ENCODE data around the gene ASB4. TPM values are rescaled to one million over a fixed set of nuclear protein-coding genes. Genes with fewer than 3 reads are reported as not detected.
A peak's percentile ranks its signal among the peaks of the same experiment; 100 is the strongest.
"Not testable (repeated sequence)": the region's sequence is repeated elsewhere in the genome, so short reads cannot be mapped to it uniquely, and the experiment has no call there.

The ASB4 gene
- total RNA-seq, 1 donor from 2014 or later = 24.0 TPM

GRCh38 chr7:95501261-95501832 lies 15.6 kb downstream of the ASB4 start:
- Histone ChIP-seq H3K9ac (ENCODE audit: low read depth in 1 of 3, low read length in 3 of 3) (no peak overlapping the region), H3K36me3 (ENCODE audit: control insufficient read depth in 3 of 3, insufficient read depth in 3 of 3, low read length in 3 of 3) (peaks cover 0 to 9% (median 0%) of the 10 kb centered on the region in 3 donors), H3K27me3 (ENCODE audit: control insufficient read depth in 3 of 3, insufficient read depth in 3 of 3, low read length in 3 of 3) (no peaks in the 10 kb centered on the region), H3K4me3 (ENCODE audit: low read length in 3 of 3) (no peak overlapping the region), H3K9me3 (ENCODE audit: control insufficient read depth in 3 of 3, low read length in 3 of 3) (no peaks in the 10 kb centered on the region), H3K27ac (ENCODE audit: low read depth, low read length) (no peak overlapping the region), H3K4me1 (ENCODE audit: control insufficient read depth in 3 of 3, insufficient read depth in 3 of 3, low read length in 3 of 3) (peaks cover 0 to 7% (median 4%) of the 10 kb centered on the region in 3 donors)

GRCh38 chr7:95502403-95502802 lies 16.7 kb downstream of the ASB4 start:
- Histone ChIP-seq H3K9ac (ENCODE audit: low read depth in 1 of 3, low read length in 3 of 3) (no peak overlapping the region), H3K27ac (ENCODE audit: low read depth, low read length) (no peak overlapping the region), H3K36me3 (ENCODE audit: control insufficient read depth in 3 of 3, insufficient read depth in 3 of 3, low read length in 3 of 3) (peaks cover 0 to 4% (median 0%) of the 10 kb centered on the region in 3 donors), H3K4me1 (ENCODE audit: control insufficient read depth in 3 of 3, insufficient read depth in 3 of 3, low read length in 3 of 3) (peaks cover 0 to 7% (median 4%) of the 10 kb centered on the region in 3 donors), H3K4me3 (ENCODE audit: low read length in 3 of 3) (no peak overlapping the region), H3K9me3 (ENCODE audit: control insufficient read depth in 3 of 3, low read length in 3 of 3) (no peaks in the 10 kb centered on the region), H3K27me3 (ENCODE audit: control insufficient read depth in 3 of 3, insufficient read depth in 3 of 3, low read length in 3 of 3) (no peaks in the 10 kb centered on the region)

- Histone ChIP-seq H3K9me3 (ENCODE audit: control insufficient read depth in 3 of 3, low read length in 3 of 3) (no peaks in the 10 kb centered on the region), H3K36me3 (ENCODE audit: control insufficient read depth in 3 of 3, insufficient read depth in 3 of 3, low read length in 3 of 3) (no peaks in the 10 kb centered on the region), H3K4me1 (ENCODE audit: control insufficient read depth in 3 of 3, insufficient read depth in 3 of 3, low read length in 3 of 3) (peaks cover 0 to 7% (median 4%) of the 10 kb centered on the region in 3 donors), H3K9ac (ENCODE audit: low read depth in 1 of 3, low read length in 3 of 3) (no peak overlapping the region), H3K4me3 (ENCODE audit: low read length in 3 of 3) (no peak overlapping the region), H3K27ac (ENCODE audit: low read depth, low read length) (no peak overlapping the region), H3K27me3 (ENCODE audit: control insufficient read depth in 3 of 3, insufficient read depth in 3 of 3, low read length in 3 of 3) (no peaks in the 10 kb centered on the region)
These were observed 17.8 kb downstream of the ASB4 start for GRCh38 chr7:95503271-95504131.

GRCh38 chr7:95504132-95504588 lies 18.4 kb downstream of the ASB4 start:
- H3K4me3 ChIP-seq (ENCODE audit: low read length in 3 of 3); H3K27me3 ChIP-seq (ENCODE audit: control insufficient read depth in 3 of 3, insufficient read depth in 3 of 3, low read length in 3 of 3); H3K9ac ChIP-seq (ENCODE audit: low read depth in 1 of 3, low read length in 3 of 3); H3K27ac ChIP-seq (ENCODE audit: low read depth, low read length); H3K36me3 ChIP-seq (ENCODE audit: control insufficient read depth in 3 of 3, insufficient read depth in 3 of 3, low read length in 3 of 3); H3K4me1 ChIP-seq (ENCODE audit: control insufficient read depth in 3 of 3, insufficient read depth in 3 of 3, low read length in 3 of 3); H3K9me3 ChIP-seq (ENCODE audit: control insufficient read depth in 3 of 3, low read length in 3 of 3): not testable (repeated sequence)

GRCh38 chr7:95508780-95509179 lies 23.0 kb downstream of the ASB4 start:
- Histone ChIP-seq H3K9me3 (ENCODE audit: control insufficient read depth in 3 of 3, low read length in 3 of 3) (no peaks in the 10 kb centered on the region), H3K27me3 (ENCODE audit: control insufficient read depth in 3 of 3, insufficient read depth in 3 of 3, low read length in 3 of 3) (no peaks in the 10 kb centered on the region), H3K4me3 (ENCODE audit: low read length in 3 of 3) (no peak overlapping the region), H3K27ac (ENCODE audit: low read depth, low read length) (no peak overlapping the region), H3K9ac (ENCODE audit: low read depth in 1 of 3, low read length in 3 of 3) (no peak overlapping the region), H3K36me3 (ENCODE audit: control insufficient read depth in 3 of 3, insufficient read depth in 3 of 3, low read length in 3 of 3) (no peaks in the 10 kb centered on the region), H3K4me1 (ENCODE audit: control insufficient read depth in 3 of 3, insufficient read depth in 3 of 3, low read length in 3 of 3) (peaks cover 0 to 9% (median 3%) of the 10 kb centered on the region in 3 donors)

GRCh38 chr7:95509199-95509598 lies 23.5 kb downstream of the ASB4 start:
- no peak overlapping the region for H3K27ac ChIP-seq (ENCODE audit: low read depth, low read length)
- no peak overlapping the region for H3K4me3 ChIP-seq (ENCODE audit: low read length in 3 of 3)
- no peak overlapping the region for H3K9ac ChIP-seq (ENCODE audit: low read depth in 1 of 3, low read length in 3 of 3)
- no peaks in the 10 kb centered on the region for H3K36me3 ChIP-seq (ENCODE audit: control insufficient read depth in 3 of 3, insufficient read depth in 3 of 3, low read length in 3 of 3)
- no peaks in the 10 kb centered on the region for H3K9me3 ChIP-seq (ENCODE audit: control insufficient read depth in 3 of 3, low read length in 3 of 3)
- peaks cover 0 to 5% (median 3%) of the 10 kb centered on the region in 3 donors for H3K4me1 ChIP-seq (ENCODE audit: control insufficient read depth in 3 of 3, insufficient read depth in 3 of 3, low read length in 3 of 3)
- no peaks in the 10 kb centered on the region for H3K27me3 ChIP-seq (ENCODE audit: control insufficient read depth in 3 of 3, insufficient read depth in 3 of 3, low read length in 3 of 3)

- H3K36me3 ChIP-seq (ENCODE audit: control insufficient read depth in 3 of 3, insufficient read depth in 3 of 3, low read length in 3 of 3) = no peaks in the 10 kb centered on the region
- H3K27me3 ChIP-seq (ENCODE audit: control insufficient read depth in 3 of 3, insufficient read depth in 3 of 3, low read length in 3 of 3) = no peaks in the 10 kb centered on the region
- peak overlapping the region; percentile 55 to 56 (median 55) for H3K4me3 ChIP-seq (ENCODE audit: low read length in 3 of 3)
- no peaks in the 10 kb centered on the region for H3K9me3 ChIP-seq (ENCODE audit: control insufficient read depth in 3 of 3, low read length in 3 of 3)
- no peak overlapping the region for H3K27ac ChIP-seq (ENCODE audit: low read depth, low read length)
- H3K9ac ChIP-seq (ENCODE audit: low read depth in 1 of 3, low read length in 3 of 3) = peak overlapping the region in 1 of 3 donors; percentile 42
- H3K4me1 ChIP-seq (ENCODE audit: control insufficient read depth in 3 of 3, insufficient read depth in 3 of 3, low read length in 3 of 3) = peaks cover 0 to 7% (median 5%) of the 10 kb centered on the region in 3 donors
These were observed 26.0 kb downstream of the ASB4 start for GRCh38 chr7:95511716-95512260.

- no peak overlapping the region for H3K9ac ChIP-seq (ENCODE audit: low read depth in 1 of 3, low read length in 3 of 3)
- no peak overlapping the region for H3K27ac ChIP-seq (ENCODE audit: low read depth, low read length)
- peaks cover 0 to 4% (median 0%) of the 10 kb centered on the region in 3 donors for H3K4me1 ChIP-seq (ENCODE audit: control insufficient read depth in 3 of 3, insufficient read depth in 3 of 3, low read length in 3 of 3)
- H3K4me3 ChIP-seq (ENCODE audit: low read length in 3 of 3) = no peak overlapping the region
- H3K27me3 ChIP-seq (ENCODE audit: control insufficient read depth in 3 of 3, insufficient read depth in 3 of 3, low read length in 3 of 3) = no peaks in the 10 kb centered on the region
- H3K9me3 ChIP-seq (ENCODE audit: control insufficient read depth in 3 of 3, low read length in 3 of 3) = no peaks in the 10 kb centered on the region
- no peaks in the 10 kb centered on the region for H3K36me3 ChIP-seq (ENCODE audit: control insufficient read depth in 3 of 3, insufficient read depth in 3 of 3, low read length in 3 of 3)
These were observed 31.7 kb downstream of the ASB4 start for GRCh38 chr7:95517458-95517857.

GRCh38 chr7:95517870-95518269 lies 32.1 kb downstream of the ASB4 start:
- Histone ChIP-seq H3K36me3 (ENCODE audit: control insufficient read depth in 3 of 3, insufficient read depth in 3 of 3, low read length in 3 of 3) (no peaks in the 10 kb centered on the region), H3K27me3 (ENCODE audit: control insufficient read depth in 3 of 3, insufficient read depth in 3 of 3, low read length in 3 of 3) (no peaks in the 10 kb centered on the region), H3K4me1 (ENCODE audit: control insufficient read depth in 3 of 3, insufficient read depth in 3 of 3, low read length in 3 of 3) (peaks cover 0 to 4% (median 0%) of the 10 kb centered on the region in 3 donors), H3K27ac (ENCODE audit: low read depth, low read length) (no peak overlapping the region), H3K4me3 (ENCODE audit: low read length in 3 of 3) (no peak overlapping the region), H3K9ac (ENCODE audit: low read depth in 1 of 3, low read length in 3 of 3) (no peak overlapping the region), H3K9me3 (ENCODE audit: control insufficient read depth in 3 of 3, low read length in 3 of 3) (no peaks in the 10 kb centered on the region)

GRCh38 chr7:95520136-95520535 lies 34.4 kb downstream of the ASB4 start:
- no peaks in the 10 kb centered on the region for H3K9me3 ChIP-seq (ENCODE audit: control insufficient read depth in 3 of 3, low read length in 3 of 3)
- no peak overlapping the region for H3K27ac ChIP-seq (ENCODE audit: low read depth, low read length)
- H3K4me3 ChIP-seq (ENCODE audit: low read length in 3 of 3) = no peak overlapping the region
- no peaks in the 10 kb centered on the region for H3K36me3 ChIP-seq (ENCODE audit: control insufficient read depth in 3 of 3, insufficient read depth in 3 of 3, low read length in 3 of 3)
- H3K9ac ChIP-seq (ENCODE audit: low read depth in 1 of 3, low read length in 3 of 3) = no peak overlapping the region
- no peaks in the 10 kb centered on the region for H3K27me3 ChIP-seq (ENCODE audit: control insufficient read depth in 3 of 3, insufficient read depth in 3 of 3, low read length in 3 of 3)
- H3K4me1 ChIP-seq (ENCODE audit: control insufficient read depth in 3 of 3, insufficient read depth in 3 of 3, low read length in 3 of 3) = peaks cover 0 to 7% (median 0%) of the 10 kb centered on the region in 3 donors

Data from skeletal muscle tissue (tissue), 4 donors.